Measurements from ENCODE around the gene SORCS1. TPM values are rescaled to one million over a fixed set of nuclear protein-coding genes. Genes with fewer than 3 reads are reported as not detected.
A peak's percentile ranks its signal among the peaks of the same experiment; 100 is the strongest.

Gene SORCS1
- total RNA-seq, 6 experiments from 2014 or later: 0.04 to 0.16 (median 0.09) TPM; not detected in 2

GRCh38 chr10:106713846-106714245, 450.7 kb downstream of the SORCS1 start:
- DNase-seq (no peak), ATAC-seq (no peak)
- no peaks in the 10 kb centered on the region for H3K9me3 ChIP-seq
- H3K4me1 ChIP-seq: no peaks in the 10 kb centered on the region
- H3K27me3 ChIP-seq: no peaks in the 10 kb centered on the region
- WGBS (ENCODE audit: insufficient coverage, low coverage, low lambda C conversion rate, missing lambda C conversion rate): 39% methylated on average over 2 of the region's 2 CpGs
- intact Hi-C loops (cut with DNase I): no loop called here
- no peak overlapping the region for H3K4me3 ChIP-seq
- no peak overlapping the region for H3K27ac ChIP-seq
- TF ChIP-seq, protein P1, sequence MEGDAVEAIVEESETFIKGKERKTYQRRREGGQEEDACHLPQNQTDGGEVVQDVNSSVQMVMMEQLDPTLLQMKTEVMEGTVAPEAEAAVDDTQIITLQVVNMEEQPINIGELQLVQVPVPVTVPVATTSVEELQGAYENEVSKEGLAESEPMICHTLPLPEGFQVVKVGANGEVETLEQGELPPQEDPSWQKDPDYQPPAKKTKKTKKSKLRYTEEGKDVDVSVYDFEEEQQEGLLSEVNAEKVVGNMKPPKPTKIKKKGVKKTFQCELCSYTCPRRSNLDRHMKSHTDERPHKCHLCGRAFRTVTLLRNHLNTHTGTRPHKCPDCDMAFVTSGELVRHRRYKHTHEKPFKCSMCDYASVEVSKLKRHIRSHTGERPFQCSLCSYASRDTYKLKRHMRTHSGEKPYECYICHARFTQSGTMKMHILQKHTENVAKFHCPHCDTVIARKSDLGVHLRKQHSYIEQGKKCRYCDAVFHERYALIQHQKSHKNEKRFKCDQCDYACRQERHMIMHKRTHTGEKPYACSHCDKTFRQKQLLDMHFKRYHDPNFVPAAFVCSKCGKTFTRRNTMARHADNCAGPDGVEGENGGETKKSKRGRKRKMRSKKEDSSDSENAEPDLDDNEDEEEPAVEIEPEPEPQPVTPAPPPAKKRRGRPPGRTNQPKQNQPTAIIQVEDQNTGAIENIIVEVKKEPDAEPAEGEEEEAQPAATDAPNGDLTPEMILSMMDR (IDR thresholded peaks at IDR 0.05): no peak
- TF ChIP-seq POLR2A (IDR thresholded peaks at IDR 0.05): no peak
- no peaks in the 10 kb centered on the region for H3K36me3 ChIP-seq

GRCh38 chr10:106712988-106713387, 451.5 kb downstream of the SORCS1 start:
- no peak for TF ChIP-seq POLR2A (IDR thresholded peaks at IDR 0.05)
- TF ChIP-seq, protein P1 (IDR thresholded peaks at IDR 0.05): no peak
- DNase-seq (no peak), ATAC-seq (no peak)
- intact Hi-C loops (cut with DNase I): no loop called here
- Histone ChIP-seq H3K36me3 (no peaks in the 10 kb centered on the region), H3K27ac (no peak overlapping the region), H3K4me1 (no peaks in the 10 kb centered on the region), H3K27me3 (no peaks in the 10 kb centered on the region), H3K4me3 (no peak overlapping the region), H3K9me3 (no peaks in the 10 kb centered on the region)
- WGBS (ENCODE audit: insufficient coverage, low coverage, low lambda C conversion rate, missing lambda C conversion rate): 22% methylated on average over 1 of the region's 1 CpG

DNA sequence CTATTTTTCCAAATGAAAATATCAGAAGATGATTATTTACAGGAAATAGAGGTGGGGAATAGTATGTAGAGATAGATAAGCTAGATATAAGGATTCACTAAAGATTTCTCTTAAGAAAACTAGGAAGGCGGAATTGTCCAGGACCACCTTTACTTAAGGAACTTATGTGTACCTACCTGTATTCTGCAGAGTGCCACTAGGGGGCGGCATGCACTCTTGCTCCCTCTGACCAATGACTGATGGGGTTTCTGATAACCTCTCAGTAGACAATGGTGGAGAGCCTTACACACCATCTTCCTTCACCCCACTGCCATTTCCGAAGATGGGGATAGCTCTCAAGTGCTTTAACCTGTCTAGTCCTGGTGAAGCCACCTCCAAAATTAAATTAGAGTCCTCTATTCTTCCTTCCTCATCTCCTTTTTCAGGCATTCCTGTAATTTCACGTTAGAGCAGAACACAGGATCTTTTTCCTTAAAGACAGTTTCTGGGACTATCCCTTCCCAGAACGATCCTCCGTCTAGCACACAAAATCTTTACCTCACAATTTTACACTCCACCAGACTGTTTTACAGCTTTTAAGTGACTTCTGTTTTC, 453.1 kb downstream of the SORCS1 start:
- H3K27ac ChIP-seq: no peak overlapping the region
- no peaks in the 10 kb centered on the region for H3K9me3 ChIP-seq
- ATAC-seq (peak; percentile 66 to 78 (median 76)), DNase-seq (peak; percentile 46 to 62 (median 57))
- no peaks in the 10 kb centered on the region for H3K36me3 ChIP-seq
- 53% methylated on average over 6 of the region's 6 CpGs for WGBS (ENCODE audit: insufficient coverage, low coverage, low lambda C conversion rate, missing lambda C conversion rate)
- no peak for TF ChIP-seq POLR2A (IDR thresholded peaks at IDR 0.05)
- TF ChIP-seq, protein P1 (IDR thresholded peaks at IDR 0.05): peak; percentile 57 to 85 (median 78)
- H3K4me1 ChIP-seq: no peaks in the 10 kb centered on the region
- no peaks in the 10 kb centered on the region for H3K27me3 ChIP-seq
- no peak overlapping the region for H3K4me3 ChIP-seq
- intact Hi-C loops (cut with DNase I): no loop called here

GRCh38 chr10:106708506-106708905, 456.0 kb downstream of the SORCS1 start:
- ATAC-seq: no peak
- no peaks in the 10 kb centered on the region for H3K27me3 ChIP-seq
- no peaks in the 10 kb centered on the region for H3K4me1 ChIP-seq
- intact Hi-C loops (cut with DNase I): no loop called here
- H3K36me3 ChIP-seq: no peaks in the 10 kb centered on the region
- no peak overlapping the region for H3K4me3 ChIP-seq
- no peak for DNase-seq
- TF ChIP-seq POLR2A (IDR thresholded peaks at IDR 0.05): no peak
- TF ChIP-seq, protein P1 (IDR thresholded peaks at IDR 0.05): no peak
- H3K9me3 ChIP-seq: no peaks in the 10 kb centered on the region
- 46% methylated on average over 2 of the region's 2 CpGs for WGBS (ENCODE audit: insufficient coverage, low coverage, low lambda C conversion rate, missing lambda C conversion rate)
- no peak overlapping the region for H3K27ac ChIP-seq

Measured in right lobe of liver (tissue), 6 donors.